Ovary (tissue), 9 donors: Measurements from ENCODE around the gene CASP10. TPM values are rescaled to one million over a fixed set of nuclear protein-coding genes. Genes with fewer than 3 reads are reported as not detected.

Source experiments
- DNase-seq, 5 donors: peaks; one replicate each; pipeline ENCODE4 v3.0.0-alpha.2; 2019 to 2020
- H3K27ac ChIP-seq, 2 donors: fragments of 200-600 bp; one replicate each; pipeline versions ENCODE4 v1.5.1 to v1.8.0; 2019 to 2022
- H3K27me3 ChIP-seq: fragments of 200-600 bp; one replicate; pipeline ENCODE4 v1.8.0; 2022
- H3K36me3 ChIP-seq: fragments of 200-600 bp; sonication (generic); one replicate; pipeline ENCODE4 v1.5.1; 2019
- H3K4me1 ChIP-seq: one replicate; pipeline ENCODE4 v1.8.1; 2013; ENCODE audit warnings: mild to moderate bottlenecking, moderate library complexity; ENCODE audit not compliant: insufficient read depth
- H3K4me3 ChIP-seq: fragments of 200-600 bp; sonication (generic); one replicate; pipeline ENCODE4 v1.5.1; 2017
- H3K9me3 ChIP-seq, 2 donors: fragments of 200-600 bp in 1 of 2; sonication (generic) in 1 of 2; one replicate each; pipeline versions ENCODE4 v1.5.1 to v1.8.1; 2013 to 2019; ENCODE audit warnings: mild to moderate bottlenecking in 1 of 2, moderate library complexity in 1 of 2
- EP300 ChIP-seq: sonication (generic); formaldehyde crosslinking; IDR thresholded peaks from one replicate; pipeline ENCODE4 v1.6.1; 2017; ENCODE audit warnings: antibody characterized with exemption
- POLR2A ChIP-seq: fragments of 450-650 bp; IDR thresholded peaks from one replicate; pipeline ENCODE4 v1.6.1; 2017; ENCODE audit warnings: antibody characterized with exemption, mild to moderate bottlenecking, moderate library complexity
- WGBS, 3 donors: extraction: QIAGEN DNeasy Blood & Tissue Kit in 1 of 3; methylation state at CpG; one replicate each; pipeline versions ENCODE4 v1.1.5 to v1.1.7; 2013 to 2017; 5-methylcytosine and 5-hydroxymethylcytosine counted together
- intact Hi-C, 4 donors: fragments of 100-400 bp; cut with DNase I; formaldehyde crosslinking; loops; one replicate each; pipeline versions ENCODE4 v1.11.0 to v1.15.1; 2022 to 2023
- polyA plus RNA-seq, 2 donors: library from polyadenylated mRNA; stranded (reverse); fragments of 200-250 nt in 1 of 2; fragments of 350-450 nt in 1 of 2; fragmentation: Illumina TruSeq in 1 of 2; extraction: RNeasy Lipid Tissue Mini Kit (QIAGEN cat#74804) in 1 of 2; gene quantifications; one replicate each; pipeline ENCODE4 v1.2.3, GENCODE V29; 2013 to 2014
- total RNA-seq, 7 donors: library from RNA; depleted of rRNA in 2 of 7; stranded (reverse); fragments of >200 nt in 2 of 7; fragmentation: NEBNext Ultra II Directional in 3 of 7; extraction: Animal tissue kit (Norgen Biotek cat#: 25700) in 3 of 7; gene quantifications; one replicate each; pipeline versions ENCODE4 v1.1.0 to v1.2.4, GENCODE V29; 2016 to 2023
- TF ChIP-seq, protein P1 (sequence below), 3 donors: fragments of 450-650 bp in 2 of 3; fragments of 200-600 bp in 1 of 3; IDR thresholded peaks; one replicate each; pipeline versions ENCODE4 v1.5.1 to v1.8.0; 2016 to 2022; ENCODE audit warnings: antibody characterized with exemption in 3 of 3, mild to moderate bottlenecking in 1 of 3
- donor health status: DM: no; HTN: no; CAD: no; lungs with moderate emphysema.
- donor health status: DM: no; HTN: no; CAD: no.
- donor health status: Bipolar disorder and iron deficiency.
- donor health status: DM: yes; HTN: yes; CAD: no.
- donor health status: DM: no; HTN: no; CAD: no.
- donor health status: DM: yes; HTN: yes; CAD: no.

Gene CASP10
- total and polyA plus RNA-seq, 9 donors = 2.1 to 19.0 (median 3.8) TPM

DNA sequence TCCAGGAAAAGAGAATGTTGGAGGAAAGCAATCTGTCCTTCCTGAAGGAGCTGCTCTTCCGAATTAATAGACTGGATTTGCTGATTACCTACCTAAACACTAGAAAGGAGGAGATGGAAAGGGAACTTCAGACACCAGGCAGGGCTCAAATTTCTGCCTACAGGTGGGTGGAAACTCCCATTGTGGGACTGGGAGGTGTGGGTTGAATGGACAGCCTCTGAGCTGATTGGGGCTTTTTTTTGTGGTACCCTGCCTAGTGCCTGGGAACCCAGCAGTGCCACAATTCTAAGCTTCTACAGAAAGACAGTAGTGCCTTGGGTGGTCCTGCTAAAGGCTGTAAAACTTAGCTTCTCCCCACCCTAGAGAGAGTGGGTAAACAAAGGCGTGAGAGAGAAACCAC lies 83.7 kb downstream of the CASP10 start:
- no peak for DNase-seq
- H3K27ac ChIP-seq = no peak overlapping the region
- intact Hi-C loops = no loop called here
- 85 to 94% (median 91%) methylated on average over 2 of the region's 2 CpGs for WGBS, 3 donors
- no peaks in the 10 kb centered on the region for H3K27me3 ChIP-seq
- TF ChIP-seq, protein P1, sequence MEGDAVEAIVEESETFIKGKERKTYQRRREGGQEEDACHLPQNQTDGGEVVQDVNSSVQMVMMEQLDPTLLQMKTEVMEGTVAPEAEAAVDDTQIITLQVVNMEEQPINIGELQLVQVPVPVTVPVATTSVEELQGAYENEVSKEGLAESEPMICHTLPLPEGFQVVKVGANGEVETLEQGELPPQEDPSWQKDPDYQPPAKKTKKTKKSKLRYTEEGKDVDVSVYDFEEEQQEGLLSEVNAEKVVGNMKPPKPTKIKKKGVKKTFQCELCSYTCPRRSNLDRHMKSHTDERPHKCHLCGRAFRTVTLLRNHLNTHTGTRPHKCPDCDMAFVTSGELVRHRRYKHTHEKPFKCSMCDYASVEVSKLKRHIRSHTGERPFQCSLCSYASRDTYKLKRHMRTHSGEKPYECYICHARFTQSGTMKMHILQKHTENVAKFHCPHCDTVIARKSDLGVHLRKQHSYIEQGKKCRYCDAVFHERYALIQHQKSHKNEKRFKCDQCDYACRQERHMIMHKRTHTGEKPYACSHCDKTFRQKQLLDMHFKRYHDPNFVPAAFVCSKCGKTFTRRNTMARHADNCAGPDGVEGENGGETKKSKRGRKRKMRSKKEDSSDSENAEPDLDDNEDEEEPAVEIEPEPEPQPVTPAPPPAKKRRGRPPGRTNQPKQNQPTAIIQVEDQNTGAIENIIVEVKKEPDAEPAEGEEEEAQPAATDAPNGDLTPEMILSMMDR (IDR thresholded peaks at IDR 0.05) = no peak
- no peak for TF ChIP-seq EP300
- no peak for TF ChIP-seq POLR2A
- no peaks in the 10 kb centered on the region for H3K9me3 ChIP-seq
- peaks cover 2% of the 10 kb centered on the region for H3K4me1 ChIP-seq
- H3K4me3 ChIP-seq = no peak overlapping the region
- no peaks in the 10 kb centered on the region for H3K36me3 ChIP-seq

DNA sequence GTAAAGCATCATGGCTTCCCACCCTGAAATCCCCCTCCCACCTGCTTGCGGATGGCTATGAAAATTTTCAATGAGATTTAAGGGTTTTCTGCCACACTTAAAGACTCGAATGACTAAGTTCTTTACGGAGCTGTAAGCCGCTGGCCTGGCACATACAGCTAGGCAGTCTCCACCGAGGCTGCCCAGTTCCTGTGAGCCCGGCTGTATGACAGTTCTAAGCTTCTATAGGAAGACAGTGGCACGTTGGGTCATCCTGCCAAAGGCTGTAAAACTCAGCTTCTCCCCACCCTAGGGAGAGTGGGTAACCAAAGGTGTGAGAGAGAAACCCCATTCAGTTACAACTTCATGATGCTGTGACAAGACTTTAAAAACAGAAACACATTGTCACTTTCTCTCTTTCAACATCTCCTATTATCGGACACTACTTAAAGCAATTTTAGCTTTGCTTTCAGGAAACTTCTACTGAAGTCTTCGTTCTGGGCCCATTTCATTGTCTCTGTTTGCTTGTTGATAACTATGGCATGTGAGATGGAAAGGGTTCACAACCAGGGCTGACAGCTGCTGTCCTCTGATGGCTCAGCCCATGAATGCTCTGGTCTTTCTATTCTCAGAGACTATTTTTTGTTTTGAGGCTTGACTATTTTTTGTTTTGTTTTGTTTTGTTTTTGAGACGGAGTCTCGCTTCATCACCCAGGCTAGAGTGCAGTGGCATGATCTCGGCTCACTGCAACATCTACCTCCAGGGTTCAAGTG lies 84.5 kb downstream of the CASP10 start:
- intact Hi-C loops = no loop called here
- no peak for DNase-seq
- TF ChIP-seq, protein P1 (IDR thresholded peaks at IDR 0.05) = no peak
- TF ChIP-seq EP300 (no peak), POLR2A (no peak)
- Histone ChIP-seq H3K27ac (no peak overlapping the region), H3K9me3 (no peaks in the 10 kb centered on the region), H3K4me3 (no peak overlapping the region), H3K27me3 (no peaks in the 10 kb centered on the region), H3K4me1 (no peaks in the 10 kb centered on the region), H3K36me3 (no peaks in the 10 kb centered on the region)
- WGBS, 3 donors = 86 to 93% (median 90%) methylated on average over 12 of the region's 12 CpGs

DNA sequence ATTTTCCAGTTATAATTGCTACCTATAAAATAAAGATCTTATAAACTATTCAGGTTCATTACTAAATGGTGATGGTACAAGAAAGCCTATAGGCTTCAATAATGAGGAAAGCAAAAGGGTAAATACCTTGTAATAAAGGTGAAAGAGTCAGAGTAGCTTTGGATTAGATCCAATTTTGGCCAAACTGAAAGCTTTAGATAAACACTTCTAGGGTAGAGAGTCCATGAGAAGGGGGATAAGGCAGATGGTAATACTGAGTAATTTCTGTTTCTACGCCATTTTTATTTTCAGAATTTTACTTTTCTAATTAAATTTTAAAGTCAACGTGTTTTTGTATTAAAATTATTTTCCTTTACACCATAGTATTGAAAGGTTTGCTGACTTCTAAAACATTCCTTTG lies 86.8 kb downstream of the CASP10 start:
- no peaks in the 10 kb centered on the region for H3K36me3 ChIP-seq
- DNase-seq = no peak
- intact Hi-C loops = no loop called here
- H3K4me3 ChIP-seq = no peak overlapping the region
- no peaks in the 10 kb centered on the region for H3K4me1 ChIP-seq
- no peaks in the 10 kb centered on the region for H3K9me3 ChIP-seq
- TF ChIP-seq, protein P1 (IDR thresholded peaks at IDR 0.05) = no peak
- TF ChIP-seq EP300 = no peak
- TF ChIP-seq POLR2A = no peak
- whole genome bisulfite sequencing, 3 donors = 94 to 97% (median 97%) methylated on average over 2 of the region's 2 CpGs
- H3K27ac ChIP-seq = no peak overlapping the region
- no peaks in the 10 kb centered on the region for H3K27me3 ChIP-seq

DNA sequence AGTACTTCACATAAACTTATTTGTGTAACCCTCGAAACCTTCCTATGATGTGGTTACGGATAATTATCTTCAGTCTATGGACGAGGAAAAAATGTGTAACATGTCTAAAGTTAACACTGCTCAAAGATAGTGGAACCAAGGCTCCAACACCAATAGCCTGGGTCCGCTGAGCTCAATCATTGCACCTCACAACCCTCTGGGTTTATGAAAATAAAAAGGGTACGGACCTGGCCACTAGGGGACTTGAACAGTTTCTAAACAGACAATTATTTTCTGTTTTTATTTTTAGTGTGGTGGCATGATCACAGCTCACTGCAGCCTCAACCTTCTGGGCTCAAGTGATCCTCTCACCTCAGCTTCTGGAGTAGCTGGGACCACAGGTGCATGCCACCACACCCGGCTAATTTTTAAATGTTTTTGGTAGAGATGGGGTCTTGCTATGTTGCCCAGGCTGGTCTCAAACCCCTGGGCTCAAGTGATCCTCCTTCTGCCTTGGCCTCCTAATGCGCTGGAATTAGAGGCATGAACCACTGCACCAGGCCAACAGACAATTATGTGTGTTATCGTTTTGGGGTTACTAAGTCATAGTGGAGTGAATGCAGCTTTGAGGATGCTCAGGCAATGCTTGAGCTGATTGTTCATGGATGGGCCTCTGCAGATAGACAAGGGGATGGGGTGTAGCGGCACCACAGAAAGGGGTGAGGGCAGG lies 87.5 kb downstream of the CASP10 start:
- H3K36me3 ChIP-seq = no peaks in the 10 kb centered on the region
- H3K27ac ChIP-seq = no peak overlapping the region

More for the DNA sequence above, 87.5 kb downstream of the CASP10 start:
- no peak for TF ChIP-seq EP300
- no peak for TF ChIP-seq POLR2A
- TF ChIP-seq, protein P1 (IDR thresholded peaks at IDR 0.05) = no peak
- Histone ChIP-seq H3K4me3 (no peak overlapping the region), H3K9me3 (no peaks in the 10 kb centered on the region), H3K27me3 (no peaks in the 10 kb centered on the region), H3K4me1 (no peaks in the 10 kb centered on the region)
- WGBS, 3 donors = 89 to 97% (median 95%) methylated on average over 9 of the region's 9 CpGs
- no peak for DNase-seq
- intact Hi-C loops = no loop called here
